HG03460 (cell line): ENCODE measurements around the gene NMRK1.

Experiments
- ATAC-seq: cut with Tn5 transposase; IDR thresholded peaks from one replicate; pipeline ENCODE4 v1.9.1; 2021; ENCODE audit not compliant: unreplicated experiment

Gene NMRK1

DNA sequence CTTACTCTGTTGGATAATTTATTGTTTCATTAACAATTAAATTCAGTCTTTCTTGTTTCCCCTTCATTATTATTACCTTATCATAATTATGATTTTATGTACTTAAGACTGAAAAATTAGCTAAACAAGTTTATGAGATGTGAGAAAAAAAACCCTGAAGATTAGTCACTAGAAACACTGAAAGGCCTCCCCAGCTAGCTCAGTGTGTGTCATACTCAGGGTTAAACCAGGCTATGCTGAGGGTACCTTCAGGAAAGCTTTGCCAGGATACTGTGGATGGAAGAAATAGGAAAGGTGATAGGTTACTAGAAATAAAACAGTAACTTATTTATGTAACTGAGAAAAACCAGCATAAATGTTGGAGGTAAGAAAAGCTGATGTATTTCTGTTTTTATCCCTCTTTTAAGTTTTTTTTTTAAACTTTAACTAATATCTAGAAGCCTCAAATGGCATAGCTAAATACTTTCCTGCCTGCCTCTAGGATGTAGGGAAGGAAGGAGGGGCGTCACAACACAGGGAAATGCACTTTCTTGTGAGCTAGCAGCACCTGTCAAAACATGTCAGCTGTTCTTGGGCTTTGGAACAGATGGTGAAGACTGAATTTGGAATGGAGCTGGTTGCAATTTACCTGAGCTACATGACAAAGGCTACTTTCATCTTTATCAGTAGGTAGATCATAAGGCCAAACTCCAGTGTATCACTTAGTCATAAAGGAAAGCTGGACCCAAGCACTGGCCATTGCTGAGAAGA, 24.2 kb downstream of the NMRK1 start:
- ATAC-seq: no peak

DNA sequence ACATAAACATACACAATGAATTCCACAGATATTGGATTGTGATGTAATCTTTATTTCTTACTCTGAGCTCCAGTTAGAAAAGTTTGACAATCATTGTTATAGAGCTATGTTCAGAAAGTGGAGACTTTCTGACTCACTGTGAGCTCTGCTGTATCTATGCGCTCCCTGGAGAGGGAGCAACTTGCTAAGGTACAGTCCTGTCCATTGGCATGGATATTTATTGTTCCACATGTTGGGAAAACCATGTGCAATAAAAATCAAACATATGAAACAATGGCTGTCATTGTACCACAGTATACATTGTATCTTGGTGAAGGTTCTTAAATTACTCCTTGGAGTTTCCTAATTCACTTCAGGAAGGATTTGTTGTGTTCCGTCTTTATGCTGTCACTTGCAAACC, 26.8 kb downstream of the NMRK1 start:
- no peak for ATAC-seq

DNA sequence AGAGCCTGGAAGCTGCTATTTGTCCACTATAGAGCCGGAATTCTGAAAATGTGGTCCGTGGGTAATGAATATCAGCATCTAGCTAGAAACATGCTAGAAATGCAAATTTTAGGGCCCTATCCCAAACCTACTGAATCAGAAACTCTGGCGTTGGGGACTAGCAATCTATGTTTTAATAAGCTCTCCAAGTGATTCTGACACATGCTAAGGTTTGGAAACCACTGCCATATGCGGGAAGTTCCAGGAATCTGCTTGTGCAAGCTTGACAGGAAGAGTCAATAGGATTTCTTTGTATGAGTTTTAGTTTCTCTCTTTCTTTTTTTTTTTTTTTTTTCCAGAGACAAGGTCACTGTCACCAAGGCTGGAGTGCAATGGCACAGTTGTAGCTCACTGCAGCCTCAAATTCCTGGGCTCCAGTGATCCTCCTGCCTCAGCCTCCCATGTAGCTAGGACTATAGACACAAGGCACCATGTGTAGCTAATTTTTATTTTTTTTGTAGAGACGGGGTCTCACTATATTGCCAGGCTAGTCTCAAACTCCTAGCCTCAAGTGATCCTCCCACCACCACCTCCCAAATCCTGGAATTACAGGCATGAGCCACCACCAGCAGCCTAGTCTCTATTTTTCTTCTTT, 33.5 kb downstream of the NMRK1 start:
- ATAC-seq: no peak

DNA sequence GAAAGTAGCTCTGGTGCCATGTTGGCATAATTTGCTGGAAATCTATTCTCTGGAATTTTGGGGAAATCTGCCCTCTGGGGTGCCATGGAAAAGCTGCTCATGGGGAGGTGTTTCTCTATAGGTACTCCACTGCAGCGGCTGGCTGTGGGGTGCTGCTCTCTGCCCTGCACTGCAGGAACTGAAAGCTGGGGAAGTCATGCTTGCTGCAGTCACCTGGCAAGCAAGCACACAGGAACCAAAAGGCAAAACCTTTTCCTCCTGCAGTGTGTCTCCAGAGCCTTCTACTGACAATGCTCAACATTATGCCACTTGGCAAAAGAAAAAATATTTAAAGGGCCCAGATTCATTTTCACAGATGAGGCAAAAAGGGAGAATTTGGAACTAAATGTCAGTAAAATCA, 34.1 kb downstream of the NMRK1 start:
- peak; percentile 95 for ATAC-seq

DNA sequence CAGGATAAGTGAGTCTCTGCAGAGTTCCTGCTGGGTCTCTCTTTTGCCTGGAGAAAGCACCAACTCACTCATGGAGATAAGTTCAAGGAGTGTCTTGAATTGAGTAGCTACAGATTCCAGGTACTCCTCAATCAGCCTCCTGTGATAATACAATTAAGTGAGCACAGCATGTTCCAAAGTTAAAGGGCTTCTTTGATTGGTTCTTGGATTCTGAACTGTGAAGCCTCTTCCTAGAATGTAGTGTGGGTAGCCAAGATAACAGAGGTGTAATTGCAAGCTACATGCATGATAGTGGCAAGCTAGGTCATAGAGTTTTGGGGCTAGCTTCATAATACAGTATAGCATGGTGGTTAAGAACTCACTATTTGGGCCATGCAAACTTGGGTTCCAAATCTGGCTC, 36.7 kb downstream of the NMRK1 start:
- no peak for ATAC-seq

DNA sequence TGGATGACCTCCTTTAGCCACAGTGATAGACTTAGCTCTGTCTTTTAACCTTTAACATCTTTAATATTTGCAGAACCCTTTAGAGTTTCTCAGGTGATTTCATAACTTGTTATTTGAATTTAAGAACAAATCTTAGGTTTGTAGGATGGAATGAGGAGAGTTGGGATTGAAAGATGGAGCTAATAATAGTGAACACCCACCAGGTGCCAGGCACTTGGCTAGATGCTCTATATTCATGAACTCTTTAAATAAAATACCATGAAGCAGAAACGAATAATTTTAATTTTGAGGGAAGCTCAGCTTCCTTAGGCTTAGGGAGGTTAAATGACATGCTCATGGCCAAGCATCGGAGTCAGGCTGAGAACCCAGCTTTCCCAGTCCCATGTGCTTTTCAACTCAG, 40.4 kb downstream of the NMRK1 start:
- ATAC-seq: no peak

DNA sequence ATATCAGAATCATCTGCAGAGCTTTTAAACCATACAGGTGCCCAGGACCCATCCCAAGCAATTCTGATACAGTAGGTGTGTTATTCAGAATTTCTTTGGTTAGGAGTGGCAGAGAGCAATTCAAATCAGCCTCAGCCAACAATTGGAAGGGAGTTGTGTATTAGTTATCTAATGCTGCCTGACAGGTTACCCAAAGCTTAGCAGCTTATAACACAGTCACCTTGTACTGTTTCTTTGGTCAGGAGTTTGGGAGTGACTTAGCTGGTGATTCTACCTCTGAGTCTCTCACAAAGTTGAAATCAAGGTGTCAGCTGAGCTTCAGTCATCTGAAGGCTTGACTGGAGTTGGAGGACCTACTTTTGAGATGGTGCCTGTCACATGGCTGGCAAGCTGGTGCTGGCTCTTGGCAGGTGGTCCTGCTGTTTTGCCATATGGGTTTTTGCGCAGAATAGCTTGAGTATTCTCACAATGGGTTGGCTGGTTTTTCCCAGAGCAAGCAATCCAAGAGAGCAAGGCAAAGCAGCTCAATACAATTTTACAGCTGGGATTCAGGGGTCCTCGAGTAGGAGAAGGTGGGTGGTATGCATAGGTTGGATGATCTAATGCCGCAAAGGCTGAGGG, 41.1 kb downstream of the NMRK1 start:
- no peak for ATAC-seq

DNA sequence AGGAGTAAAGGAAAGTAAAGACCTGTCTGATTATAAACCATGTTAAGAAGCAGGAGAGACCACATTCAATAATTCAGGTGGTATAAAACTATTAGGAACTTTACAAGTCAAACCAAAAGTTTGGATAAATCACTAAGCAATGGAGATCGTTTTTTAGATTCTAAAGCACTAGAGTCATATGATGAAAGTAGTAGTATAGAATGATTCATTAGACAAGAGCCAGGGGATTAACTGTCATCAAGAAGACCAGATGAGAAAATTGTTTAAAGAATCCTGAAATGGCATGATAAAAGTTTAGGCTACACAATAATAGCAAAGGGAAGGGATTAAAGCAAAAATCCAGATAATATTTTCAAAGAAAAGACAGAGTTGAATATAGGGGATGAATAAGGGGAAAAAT, 46.9 kb downstream of the NMRK1 start:
- ATAC-seq: no peak

DNA sequence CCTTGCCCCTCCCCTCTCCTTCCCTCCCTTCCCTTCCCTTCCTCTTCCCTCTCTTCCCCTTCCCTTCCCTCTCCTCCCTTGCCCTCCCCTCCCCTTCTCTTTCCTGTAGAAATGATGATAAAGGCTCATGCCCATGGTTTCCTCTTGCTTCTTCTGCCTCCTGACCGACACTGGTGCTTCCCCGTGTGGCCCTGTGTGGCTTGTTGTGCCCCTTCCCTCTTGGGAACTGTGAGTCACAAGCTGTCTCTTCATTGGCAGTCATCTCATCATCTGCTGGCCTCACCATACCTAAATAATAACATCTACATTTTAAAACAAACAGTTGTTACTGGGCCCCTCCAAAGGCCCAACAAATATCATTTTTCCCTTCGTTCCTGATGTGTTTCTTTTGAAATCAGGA, 48.2 kb downstream of the NMRK1 start:
- peak; percentile 64 for ATAC-seq

DNA sequence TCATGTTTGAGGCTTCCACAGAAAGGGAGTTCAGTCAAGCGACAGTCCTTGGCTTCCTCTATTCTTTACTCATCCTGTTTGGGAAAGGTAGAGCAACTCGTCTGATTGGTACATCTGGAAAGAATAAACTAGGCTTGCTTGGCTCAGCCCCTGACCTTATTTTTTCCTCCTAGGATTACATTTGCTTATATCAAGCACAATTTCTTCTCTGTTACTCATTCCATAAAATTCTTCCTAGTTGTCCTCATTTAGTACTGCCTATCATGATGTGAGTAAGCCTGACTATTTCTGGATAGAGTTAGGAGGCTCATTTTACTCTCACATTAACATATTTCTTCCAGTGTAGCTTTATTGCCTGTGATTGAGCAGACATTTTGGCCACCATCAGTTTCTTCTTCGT, 48.9 kb downstream of the NMRK1 start:
- ATAC-seq: no peak

DNA sequence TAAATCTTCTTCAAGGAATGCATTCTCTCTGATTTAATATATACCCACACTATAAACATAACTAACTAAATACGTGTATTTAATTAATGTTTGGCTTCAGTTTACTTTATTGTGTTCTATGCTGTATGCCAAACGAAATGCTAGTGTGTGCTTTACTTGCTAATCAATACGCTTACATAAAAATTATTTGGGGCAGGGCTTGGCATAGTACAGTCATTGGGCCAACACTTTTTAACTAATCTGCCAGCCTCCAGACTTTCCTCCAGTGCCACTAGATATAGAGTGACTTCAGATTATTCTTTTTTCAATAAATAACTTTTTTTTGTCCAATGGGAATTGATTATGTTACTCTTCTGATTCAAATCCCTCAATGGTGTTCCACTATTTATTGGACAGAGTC, 51.2 kb downstream of the NMRK1 start:
- ATAC-seq: no peak

DNA sequence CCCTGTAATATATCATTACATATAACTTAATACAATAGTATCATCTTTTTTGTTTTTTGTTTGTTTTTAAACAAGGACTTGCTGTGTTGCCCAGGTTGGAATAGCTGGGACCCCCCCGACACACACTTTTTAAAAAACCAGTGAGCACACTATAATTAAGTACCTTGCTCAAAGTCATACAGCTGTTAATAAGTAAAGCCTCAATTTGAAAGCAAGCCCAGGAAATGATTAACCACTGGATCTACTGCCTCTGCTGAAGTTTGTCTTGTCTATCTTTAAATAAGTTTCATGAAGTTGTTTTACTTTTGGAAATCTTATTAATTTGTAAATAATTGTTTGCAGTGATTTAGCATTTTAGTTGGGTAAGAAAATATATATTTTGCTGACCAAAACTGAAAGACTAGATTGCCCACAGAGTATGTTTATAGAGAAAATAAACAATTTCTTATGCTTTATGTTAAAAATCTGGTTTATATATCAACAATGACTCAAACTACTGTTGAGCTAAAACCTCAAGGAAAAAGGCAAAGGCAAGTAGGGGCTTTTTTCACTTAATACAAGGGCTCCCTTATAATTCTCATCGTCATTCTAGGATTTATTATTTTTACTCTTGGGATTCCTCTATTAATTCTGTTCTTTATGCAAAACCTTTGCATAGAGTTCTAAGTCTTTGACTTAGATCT, 54.0 kb downstream of the NMRK1 start:
- peak; percentile 94 for ATAC-seq

DNA sequence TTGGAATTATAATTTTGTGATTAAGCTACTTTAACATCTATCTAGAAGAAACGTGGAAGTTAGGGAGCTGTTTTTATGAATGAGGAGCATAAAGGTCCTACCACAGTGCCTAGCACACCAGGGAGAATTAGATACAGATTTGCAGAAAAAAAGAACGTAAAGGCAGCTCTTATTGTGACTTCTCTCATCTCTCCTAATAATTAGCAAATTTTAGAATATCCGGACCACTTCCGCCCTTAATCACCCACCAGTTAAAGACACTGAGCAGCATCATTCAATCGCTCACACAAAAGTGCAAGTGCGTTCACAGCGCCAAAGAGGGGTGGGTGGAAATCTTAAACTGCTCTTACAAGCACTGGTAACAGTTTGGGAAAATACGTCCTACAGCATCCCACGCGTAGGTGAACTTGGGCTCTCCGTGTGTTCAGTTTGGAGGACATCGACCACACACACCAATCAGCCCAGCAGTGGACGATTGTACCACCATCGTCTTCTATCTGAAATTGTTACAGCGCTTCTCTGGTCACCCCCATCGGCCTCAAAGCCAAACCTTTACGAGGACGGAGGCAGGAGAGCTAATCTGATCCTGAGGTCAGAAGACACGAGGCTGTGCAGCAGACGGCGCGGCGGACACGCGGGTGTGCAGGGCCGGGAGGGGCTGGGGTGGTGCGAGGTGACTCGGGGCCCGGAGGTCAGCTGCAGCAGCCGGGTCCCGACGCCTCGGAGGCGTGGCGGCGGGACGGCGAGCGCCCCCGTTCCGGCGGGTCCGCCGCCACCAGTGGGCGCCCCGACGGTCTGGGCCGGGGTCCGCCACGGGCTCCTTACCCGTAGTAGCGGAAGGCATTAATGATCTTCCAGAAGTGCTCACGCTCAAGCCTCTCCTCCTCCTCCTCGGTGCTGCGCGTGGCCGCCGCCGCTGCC, 60.5 kb downstream of the NMRK1 start:
- peak; percentile 43 for ATAC-seq

DNA sequence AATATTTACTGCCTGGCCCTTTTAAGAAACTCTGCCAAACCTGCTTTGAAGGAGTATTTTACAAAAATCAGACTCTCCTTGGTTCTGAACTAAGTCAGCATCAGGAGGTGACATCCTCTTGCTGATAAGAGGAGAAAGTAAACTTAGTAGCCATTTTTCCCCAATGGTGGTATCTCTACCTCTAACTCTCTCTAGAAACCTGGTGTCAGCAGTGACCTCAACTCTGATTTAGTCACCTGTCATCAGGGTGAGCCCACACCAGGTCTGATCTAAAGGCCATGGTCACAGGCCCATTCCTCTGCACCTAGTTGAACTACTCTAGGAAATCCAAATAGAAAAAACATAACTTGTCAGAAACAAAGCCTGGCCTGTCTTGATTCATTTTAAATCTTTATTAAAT, 64.1 kb downstream of the NMRK1 start:
- no peak for ATAC-seq

DNA sequence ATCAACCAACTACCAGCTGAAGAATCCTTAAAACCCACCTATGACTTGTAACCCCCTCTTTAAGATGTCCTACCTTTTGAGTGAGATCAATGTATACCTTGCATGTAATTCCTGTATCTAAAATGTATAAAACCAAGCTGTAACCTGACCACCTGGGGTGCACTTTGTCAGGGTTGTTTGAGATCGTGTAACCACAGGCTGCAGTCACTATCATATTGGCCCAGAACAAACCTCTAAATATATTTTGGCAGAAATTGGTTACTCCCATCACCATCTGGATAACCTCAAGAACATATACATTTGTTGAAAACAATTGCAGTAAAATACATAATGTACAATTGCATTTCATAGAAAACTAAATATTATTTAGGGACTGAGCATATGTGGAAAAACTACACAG, 68.3 kb downstream of the NMRK1 start:
- ATAC-seq: no peak

DNA sequence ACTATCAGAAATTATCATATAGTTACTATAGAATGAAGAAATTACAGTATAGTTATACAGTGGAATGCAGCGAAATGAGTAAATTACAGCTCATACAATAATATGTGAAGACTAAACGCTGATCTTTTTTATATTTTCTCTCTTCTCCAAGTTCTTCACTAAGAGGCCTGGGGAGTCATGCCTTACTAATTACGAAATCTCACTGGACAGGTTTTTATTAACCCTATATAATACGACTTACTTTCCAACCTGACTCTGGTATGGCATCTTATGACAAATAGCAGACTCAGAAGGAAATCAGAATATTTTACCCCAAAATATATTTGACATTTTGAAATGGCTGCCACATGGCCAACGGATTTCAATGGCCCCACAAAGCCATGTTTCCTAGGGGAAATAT, 68.9 kb downstream of the NMRK1 start:
- ATAC-seq: no peak

DNA sequence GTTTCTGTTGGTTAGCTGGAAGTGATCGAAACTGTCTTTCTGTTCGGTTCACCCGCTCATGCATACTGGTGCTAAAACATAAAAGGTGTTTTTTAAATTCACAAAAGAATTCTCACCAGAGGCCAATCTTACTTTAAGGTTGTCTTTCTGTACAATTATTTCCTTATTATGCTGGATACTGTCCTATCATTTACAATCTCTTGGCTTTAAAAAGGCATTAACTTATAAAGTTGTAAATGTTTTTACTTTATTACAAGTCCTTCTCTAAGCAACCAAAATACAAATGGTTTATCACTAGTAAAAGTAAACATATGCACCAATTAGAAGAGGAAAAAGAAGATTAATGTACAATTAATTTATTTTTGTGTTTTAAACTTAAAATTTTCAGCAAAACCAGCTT, 70.6 kb downstream of the NMRK1 start:
- no peak for ATAC-seq

DNA sequence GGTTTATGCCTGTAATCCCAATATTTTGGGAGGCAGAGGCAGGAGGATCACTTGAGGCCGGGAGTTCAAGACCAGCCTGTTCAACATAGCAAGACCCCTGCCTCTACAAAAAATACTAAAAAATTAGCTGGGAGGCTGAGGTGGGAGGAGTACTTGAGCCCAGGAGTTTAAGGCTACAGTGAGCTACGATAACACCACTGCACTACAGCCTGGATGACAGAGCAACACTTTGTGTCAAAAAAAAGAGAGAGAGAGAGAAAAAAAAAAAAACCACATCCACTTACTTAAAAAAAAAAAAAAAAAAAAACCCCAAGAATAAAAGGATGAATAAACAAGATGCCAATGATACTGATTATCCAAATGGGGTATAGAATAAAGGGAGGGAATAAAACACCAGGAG, 74.2 kb downstream of the NMRK1 start:
- ATAC-seq: no peak
